GM18907 (cell line): Measurements from ENCODE around the gene PIP5K1C.

Source experiments
- ATAC-seq: cut with Tn5 transposase; IDR thresholded peaks from one replicate; pipeline ENCODE4 v1.9.1; 2021; ENCODE audit warnings: mild to moderate bottlenecking, moderate library complexity; ENCODE audit not compliant: unreplicated experiment

Gene PIP5K1C

DNA sequence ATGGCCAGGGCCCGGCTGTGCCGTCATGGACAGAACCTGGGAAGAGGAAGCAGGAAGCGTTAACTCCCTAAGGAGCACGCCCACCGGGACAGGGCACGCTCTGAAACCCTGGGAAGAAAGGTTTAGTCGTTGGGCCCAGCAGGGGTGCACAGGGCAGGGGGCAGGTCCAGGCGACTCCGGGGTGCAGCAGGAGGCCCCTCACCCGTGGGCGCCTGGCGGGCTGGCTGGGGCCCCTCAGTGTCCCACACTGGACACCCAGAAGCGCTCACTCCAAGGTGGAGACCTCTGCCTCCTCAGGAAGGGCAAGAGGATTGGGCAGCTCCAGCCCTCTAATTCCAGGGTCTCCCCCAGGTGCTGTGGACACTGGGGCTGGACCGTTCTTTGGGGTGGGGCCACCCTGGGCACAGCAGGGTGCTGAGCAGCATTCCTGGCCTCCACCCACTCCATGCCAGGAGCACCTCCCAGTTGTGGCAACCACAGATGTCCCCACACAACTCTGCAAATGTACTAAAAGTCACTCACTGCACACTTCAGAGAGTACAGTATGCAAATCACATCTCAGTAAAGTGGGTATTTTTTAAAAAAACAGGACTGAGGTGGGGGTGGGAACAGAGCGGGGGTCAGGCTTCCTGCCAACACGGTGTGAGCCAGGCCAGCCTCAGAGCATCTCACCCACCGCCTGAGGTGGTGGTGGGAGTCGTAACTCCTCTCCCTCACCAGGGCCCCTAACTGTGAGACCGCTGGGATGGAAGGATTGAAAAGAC is 35.2 kb downstream of the PIP5K1C start:
- no peak for ATAC-seq

DNA sequence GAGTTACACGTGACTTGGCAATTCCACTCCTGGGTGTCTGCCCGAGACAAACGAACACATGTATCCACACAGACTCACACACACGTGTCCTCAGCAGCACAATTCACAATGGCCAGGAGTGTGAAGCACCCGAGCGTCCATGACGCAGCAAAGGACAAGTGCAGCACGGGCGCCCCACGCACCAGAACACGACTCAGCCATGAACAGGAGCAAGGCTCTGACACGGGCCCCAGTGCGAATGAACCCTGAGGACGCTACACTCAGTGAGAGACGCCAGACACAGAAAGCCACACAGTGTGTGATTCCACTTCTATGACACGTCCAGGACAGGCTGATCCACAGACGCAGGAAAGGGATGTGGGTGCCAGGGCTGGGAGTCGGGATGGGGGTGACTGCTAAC is 36.4 kb downstream of the PIP5K1C start:
- ATAC-seq = no peak

DNA sequence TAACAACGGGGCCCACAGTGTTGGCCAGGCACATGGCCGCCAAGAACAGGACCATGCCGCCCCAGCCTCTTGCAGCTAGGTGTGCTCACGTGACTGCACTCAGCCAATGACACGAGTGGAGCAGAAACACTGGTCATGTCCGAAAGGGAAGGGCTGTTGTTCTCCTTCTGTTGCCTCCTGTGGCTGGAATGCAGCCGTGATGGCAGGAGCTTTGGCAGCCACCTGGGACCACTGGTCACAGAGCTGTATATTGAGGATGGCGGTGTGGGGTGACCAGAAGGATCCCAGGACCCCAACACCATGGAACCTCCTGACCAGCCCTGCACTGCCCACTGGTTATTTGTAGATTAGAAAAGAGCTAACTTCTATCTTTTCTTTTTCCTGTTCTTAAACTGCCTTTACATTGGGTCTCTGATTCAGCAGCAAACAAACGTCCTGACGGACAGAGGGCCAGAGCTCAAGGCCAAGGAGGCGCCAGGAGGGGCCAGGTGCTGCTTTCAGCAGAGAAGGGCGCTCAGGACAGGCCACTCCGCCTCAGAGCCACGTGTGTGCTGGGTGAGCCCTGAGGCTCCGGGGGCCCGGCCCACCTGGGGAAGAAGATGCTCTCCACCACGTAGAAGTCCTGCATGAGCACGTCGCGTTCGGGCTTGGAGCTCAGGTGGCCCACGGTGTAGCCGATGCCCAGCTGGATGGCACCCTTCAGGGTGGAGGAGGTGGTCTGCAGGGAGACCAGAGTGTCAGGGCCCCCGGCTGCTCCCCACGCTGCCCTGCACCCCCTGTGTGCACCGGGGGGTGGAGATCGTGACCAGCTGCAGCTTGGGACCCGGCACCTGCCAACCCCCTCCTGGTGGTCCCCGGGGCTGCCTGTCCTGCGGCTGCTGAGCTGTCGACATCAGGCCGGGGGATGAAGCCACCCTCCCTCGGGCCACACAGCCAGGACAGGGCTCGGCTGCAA is 38.7 kb downstream of the PIP5K1C start:
- ATAC-seq = no peak

DNA sequence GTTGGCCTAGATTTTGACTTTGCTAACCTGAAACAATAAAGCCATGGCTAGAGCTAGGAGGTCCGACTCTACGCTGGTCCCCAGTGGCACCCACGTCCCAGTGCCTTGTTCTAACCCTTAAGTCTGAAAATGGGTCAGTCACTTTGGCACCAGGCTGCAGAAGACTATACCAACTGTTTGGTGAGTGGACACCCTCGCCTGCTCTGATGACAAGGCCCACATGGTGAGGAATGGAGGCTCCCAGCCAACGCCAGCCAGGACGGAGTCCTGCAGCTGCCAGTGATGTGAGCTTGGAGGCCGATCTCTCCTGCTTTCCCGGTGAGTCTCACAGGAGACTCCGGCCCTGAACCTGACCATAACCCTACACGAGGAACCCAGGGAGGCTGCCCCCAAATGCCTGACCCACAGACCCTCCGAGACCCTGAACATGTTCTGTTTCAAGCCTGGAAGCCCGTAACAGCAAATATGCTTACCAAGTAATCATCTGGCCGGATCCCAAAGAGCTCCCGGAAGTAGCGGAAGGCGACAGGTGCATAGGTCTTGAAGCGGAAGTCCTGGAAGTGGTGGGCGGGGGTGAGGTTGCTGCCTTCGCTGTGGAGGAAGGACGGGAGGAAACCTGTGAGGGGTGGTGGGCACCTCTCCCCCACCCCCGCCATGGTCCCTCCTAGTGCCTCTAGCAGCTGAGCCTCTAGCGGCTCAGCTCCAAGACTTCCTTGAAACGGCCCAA is 39.6 kb downstream of the PIP5K1C start:
- no peak for ATAC-seq

DNA sequence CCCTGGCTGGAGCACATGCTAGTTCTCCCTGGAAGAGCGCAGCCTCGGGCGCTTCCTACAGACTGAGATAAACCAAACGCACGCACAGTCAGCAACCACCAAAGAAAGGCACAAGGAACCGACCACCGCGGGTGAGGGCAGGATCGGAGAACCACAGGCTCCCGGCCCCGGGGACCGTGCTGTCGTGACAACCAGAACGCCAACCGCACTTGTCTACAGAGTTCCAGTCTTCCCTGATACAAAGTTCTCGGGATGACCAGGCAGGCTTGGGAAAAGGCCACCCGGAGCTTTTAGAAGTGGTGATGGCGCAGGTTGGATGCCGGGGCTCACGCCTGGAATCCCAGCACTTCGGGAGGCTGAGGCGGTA is 40.5 kb downstream of the PIP5K1C start:
- no peak for ATAC-seq

DNA sequence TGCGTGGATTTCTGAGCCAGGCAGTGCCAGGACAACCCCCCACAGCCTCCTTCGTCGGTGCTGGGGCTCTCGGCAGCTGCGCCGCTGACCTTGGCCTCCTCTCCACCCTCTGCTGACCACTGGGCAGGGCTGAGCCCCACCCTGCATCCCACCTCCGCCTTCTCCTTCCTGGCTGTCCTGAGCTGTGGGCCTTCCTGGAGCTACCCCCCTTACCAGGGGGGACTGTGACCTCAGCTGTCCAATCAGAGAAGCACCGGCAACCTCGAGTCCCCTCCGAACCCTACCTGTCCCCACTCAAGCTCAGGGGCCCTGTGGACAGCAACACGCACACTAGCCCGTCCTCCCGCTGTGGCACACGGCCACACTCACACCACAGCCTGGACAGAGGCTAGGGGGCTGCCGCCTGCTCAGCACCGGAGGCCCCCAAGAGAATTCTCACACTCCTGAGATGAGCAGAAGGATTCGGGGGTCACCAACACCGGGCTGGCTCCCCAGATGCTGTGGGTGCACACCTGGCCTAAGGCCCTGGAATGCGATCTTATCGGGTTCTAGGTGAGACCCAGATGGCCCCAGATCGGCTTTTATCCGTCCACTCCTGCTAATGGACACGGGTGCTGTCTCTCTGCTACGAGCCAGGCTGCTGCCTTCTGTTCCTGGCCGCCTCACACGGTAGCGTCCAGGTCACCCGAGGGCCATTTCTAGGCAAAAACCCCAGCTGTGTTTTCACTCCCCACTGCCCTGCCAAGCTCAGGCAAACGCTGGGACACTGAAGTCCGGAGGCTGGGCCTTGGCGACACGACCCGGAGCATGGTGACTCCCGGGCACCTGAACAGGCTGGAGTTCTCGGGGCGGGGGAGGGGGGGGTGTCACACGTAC is 41.2 kb downstream of the PIP5K1C start:
- no peak for ATAC-seq

DNA sequence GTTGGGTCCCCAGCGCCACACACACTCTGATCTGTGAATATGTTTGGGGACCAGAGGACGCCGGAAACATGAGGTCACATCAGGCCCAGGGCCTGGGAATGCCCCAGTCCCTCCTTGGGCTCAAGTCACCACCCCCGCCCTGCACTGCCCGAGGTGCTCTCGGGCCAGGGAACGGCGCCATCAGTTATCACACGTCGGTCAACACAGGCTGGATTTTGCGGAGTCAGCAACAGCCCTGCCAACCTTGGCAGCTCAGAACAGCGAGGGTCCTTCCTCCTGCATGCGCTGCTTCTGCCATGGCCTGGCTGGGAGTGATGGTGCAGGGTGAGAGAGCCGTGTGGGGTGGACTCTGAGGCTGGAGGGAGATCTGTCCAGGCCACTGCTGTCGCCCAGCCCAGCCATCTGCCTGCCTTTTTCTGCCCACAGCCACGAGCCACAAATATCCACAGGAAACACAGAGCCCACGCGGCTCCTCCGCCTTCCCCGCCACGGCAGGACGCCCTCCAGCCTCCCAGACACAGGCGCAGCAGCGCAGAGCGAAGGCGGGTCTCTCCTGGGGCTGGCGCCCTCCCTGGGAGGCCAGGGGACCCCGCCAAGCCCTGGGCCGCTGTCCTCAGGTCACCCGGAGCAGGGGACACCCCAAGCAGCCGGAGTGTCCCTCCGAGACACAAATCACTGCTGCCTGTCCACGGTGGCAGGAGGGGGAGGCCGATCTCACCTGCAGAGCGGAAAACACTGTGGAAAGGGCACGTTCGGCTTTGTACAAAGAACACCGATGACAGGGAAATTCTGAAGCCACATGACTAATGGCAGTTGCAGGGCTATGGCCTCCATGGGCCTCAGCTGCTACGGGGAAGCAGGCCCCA is 42.0 kb downstream of the PIP5K1C start:
- no peak for ATAC-seq

DNA sequence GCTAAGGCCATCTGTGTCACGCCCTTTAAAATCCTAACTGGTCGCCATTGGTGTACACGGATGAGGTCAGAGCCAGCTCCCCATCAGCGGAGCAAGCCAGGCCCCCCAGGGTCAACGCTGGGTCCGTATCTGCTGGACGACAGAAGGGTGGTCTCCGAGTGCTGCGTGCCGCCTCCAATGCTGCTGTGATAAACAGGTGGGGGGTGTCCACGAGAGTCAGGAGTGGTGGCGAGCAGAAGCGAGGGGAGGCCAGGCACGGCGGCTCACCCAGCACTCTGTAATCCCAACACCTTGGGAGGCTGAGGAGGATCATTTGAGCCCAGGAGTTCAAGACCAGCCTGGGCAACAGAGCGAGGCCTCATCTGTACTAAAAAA is 42.9 kb downstream of the PIP5K1C start:
- no peak for ATAC-seq

DNA sequence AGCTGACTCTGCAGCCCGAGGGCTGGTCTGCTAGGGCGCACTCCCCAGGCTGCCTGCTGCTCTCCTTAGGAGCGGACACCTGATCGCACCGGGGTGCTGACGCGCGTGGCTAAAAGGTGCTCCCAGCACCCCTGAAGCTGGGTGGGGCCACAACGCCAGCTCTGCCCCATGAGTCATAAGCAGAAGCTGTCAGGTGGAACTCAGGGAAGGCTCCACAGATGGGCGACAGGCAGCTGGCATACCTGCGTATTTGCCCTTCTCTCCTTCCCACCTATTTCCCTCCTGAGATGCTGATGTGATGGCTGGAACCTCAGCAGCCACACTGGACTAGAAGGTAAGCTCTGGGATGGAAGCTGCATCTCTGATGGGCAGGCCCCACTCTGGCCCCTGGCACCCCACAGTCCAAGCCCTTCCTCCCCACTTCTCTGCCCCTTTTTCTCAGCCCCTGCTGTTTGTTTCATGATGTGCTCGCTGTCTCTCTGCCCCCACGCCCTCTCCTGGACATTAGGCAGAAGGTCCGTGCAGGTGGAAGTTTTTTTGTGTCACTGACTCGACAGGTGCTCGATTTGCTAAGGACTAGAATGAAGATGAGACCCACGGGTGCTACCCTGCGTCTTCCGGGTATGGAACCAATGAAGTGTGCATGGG is 43.4 kb downstream of the PIP5K1C start:
- no peak for ATAC-seq

DNA sequence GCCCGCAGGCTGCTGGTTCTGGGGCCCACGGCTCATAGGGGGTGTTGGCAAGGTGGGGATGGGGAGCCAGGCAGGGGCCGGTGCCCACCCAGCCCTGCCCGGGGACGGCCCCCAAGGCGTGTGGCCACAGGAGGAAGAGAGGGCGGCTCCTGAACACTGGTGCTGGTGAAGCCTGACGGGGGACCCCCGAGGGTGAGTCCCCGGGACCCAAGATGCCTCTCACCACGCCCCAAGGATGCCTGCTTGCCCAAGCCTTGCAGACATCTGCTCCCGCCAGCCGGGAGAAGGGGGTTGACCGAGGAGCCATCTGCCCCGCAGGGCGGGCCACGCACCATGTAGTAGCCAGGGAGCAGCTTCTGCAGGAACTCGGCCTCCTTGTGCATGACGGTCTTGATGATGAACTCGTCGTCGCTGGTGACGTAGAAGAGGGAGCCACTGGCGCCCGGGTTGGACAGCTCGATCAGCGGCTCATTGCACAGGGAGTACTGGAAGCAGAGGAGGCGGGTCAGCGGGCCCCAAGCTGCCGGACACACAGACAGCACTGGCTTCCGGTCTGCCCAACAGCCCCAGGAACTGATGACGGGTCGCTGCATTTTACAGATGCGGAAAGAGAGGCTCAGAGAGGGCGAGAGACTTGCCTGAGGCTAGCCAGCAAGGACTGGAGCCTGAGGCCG is 44.1 kb downstream of the PIP5K1C start:
- no peak for ATAC-seq

DNA sequence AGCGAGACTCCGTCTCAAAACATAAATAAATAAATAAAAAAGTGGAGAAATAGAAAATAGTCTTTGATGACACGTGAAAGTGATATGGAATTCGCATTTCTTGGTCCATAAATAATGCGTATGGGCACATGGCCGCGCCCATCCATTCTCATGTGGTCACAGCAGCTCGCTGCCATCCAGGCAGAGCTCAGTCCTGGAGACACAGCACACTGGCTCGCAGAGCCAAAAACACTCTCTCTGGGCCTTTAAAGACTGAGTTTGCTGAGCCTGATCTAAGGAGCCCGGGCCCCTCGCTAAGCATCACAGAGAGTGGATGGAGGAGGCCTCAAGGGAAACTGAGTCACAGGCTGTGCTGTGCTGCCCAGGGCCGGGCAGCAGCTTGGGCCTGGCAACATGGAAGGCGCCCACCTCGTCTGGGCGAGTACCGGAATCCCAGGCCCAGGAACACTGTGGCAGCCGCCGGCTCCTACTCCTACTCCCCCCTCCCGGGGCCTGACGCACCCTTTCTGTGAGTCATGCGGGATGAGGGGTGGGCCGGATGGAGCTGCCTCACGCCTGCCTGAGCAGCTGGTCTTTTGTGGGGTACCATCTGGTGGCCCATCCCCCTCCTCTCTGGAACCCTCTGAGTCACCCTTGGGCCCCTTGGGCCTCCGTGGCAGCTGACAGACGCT is 44.7 kb downstream of the PIP5K1C start:
- no peak for ATAC-seq

DNA sequence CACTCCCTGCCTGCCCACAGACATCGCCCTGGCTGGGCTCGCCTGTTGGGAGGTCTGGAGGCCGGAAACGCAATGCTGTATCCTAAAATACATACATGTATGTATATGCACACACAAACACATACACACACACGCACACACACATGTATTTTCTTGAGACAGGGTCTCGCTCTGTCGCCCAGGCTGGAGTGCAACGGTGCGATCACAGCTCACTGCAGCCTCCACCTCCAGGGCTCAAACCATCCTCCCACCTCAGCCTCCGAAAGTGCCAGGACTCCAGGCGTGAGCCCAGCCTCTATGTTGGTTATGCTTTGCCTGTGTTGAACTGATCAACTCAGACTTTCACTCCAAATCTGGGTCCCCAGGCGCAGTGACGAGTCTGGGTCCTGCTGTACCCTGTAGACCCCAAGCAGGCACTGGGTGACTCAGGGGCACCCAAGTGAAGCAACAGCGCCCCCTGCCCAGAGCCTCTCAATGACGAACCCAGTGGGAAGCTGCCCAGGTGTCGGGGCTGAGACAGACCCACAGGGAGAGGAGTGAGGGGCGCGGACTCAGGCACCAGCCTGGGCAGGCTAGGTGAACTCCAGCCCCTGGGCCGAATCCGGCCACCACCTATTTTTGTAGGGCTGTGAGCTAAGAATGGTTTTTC is 46.3 kb downstream of the PIP5K1C start:
- no peak for ATAC-seq

DNA sequence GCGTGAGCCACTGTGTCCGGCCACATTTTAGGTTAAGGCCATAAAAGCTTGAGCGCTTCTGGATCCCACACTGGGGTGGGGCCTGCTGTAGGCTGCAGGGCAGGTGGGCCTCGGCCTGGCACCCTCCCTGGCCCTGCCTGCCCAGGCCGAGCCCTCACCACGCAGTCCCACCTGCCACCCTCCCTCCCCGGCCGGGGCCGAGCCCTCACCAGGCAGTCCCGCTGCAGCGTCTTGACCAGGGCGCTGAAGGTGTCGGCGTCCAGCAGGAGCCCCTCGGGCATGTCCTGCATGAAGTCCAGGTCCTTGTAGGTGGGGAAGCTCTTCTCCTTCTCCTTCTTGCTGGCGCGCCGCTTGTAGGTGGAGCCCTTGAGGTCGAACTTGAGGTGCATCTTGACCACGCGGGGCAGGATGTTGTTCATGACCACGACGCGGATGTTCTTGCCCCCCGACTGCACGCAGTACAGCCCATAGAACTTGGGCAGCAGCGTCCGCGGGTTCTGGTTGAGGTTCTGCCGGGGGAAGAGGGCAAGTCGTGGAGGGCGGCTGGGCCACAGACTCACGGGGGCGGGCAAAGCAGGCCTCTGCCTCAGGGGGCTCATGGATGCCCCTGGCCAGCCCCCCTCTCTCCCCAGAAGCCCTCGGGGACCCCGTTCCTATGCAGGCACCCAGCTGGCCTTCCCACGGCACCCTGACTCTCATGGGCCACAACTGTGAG is 47.0 kb downstream of the PIP5K1C start:
- ATAC-seq = no peak

DNA sequence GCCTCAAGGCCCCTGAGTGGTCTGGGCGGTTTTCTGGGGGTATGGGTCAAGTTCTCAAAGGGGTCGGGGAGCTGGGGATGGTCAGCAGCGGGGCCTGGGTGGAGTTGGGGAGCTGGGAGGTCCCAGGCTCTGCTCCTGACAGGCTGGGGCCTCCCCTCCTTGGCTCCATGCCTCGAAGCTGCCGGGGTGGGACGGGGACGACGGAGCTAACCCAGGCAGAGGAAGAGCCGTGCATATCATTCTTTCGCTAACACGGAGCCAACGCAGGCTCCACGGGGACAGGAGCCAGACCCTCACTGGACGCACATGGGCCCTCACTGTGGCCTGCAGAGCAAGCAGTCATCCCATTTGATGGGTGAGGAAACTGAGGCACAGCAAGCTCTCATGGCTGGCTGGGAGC is 47.8 kb downstream of the PIP5K1C start:
- no peak for ATAC-seq

DNA sequence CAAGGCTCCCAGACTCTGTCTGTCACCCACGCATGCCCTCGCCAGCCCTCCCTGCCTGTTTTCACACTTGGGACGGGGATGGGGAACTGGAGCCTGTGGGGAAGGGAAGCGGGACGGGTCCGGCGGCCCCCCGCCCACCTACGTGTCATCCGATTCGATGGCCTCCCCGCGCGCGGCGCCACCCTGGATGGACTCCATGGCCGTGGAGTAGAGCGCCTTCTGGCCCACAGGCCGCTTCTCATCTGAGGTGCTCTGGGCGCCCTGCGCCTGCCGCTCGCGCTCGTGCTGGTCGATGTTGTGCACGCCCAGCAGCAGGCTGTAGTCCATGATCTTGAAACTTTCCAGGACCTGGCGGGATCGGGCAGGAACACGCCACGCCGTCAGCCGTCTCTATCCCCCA is 48.6 kb downstream of the PIP5K1C start:
- ATAC-seq = no peak

DNA sequence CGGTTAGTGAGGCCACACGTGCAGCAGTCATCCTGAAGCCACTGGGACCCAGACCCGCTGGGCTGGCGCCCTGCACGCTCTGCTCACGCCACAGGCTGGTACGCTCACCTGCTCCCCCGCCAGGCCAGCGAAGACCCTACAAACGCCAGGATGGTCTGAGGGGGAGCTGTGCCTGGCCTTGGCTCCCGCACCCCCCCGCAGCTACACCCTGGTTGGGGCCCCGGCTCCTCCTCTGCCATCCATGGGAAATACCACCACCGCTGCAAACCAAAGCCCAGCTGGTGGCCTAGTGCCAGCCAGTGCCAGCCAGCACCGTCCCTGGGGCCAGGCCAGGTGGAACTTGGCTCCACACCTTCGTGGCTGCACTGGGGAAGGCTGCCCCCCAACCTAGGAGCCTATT is 50.4 kb downstream of the PIP5K1C start:
- no peak for ATAC-seq
